ENCODE results near the gene MYO18A.

The MYO18A gene

GRCh38 chr17:29119265-29119664 is 60.9 kb downstream of the MYO18A start:
- Histone ChIP-seq H3K9me3 (ENCODE audit: control insufficient read depth in 1 of 2, low read length in 2 of 2) (no peaks in the 10 kb centered on the region), H3K36me3 (ENCODE audit: control insufficient read depth in 1 of 2, insufficient read depth in 2 of 2, low read length in 2 of 2) (peaks cover 24 to 63% of the 10 kb centered on the region in 2 donors), H3K27ac (ENCODE audit: low read length) (no peak overlapping the region), H3K27me3 (ENCODE audit: low read depth, low read length) (no peaks in the 10 kb centered on the region), H3K4me1 (ENCODE audit: control insufficient read depth in 1 of 2, insufficient read depth in 2 of 2, low read length in 2 of 2) (peaks cover 0 to 2% of the 10 kb centered on the region in 2 donors), H3K4me3 (ENCODE audit: low read depth in 1 of 2, low read length in 2 of 2) (no peak overlapping the region)

- Histone ChIP-seq H3K4me1 (ENCODE audit: control insufficient read depth in 1 of 2, insufficient read depth in 2 of 2, low read length in 2 of 2) (peaks cover 0 to 3% of the 10 kb centered on the region in 2 donors), H3K27ac (ENCODE audit: low read length) (no peak overlapping the region), H3K4me3 (ENCODE audit: low read depth in 1 of 2, low read length in 2 of 2) (no peak overlapping the region), H3K9me3 (ENCODE audit: control insufficient read depth in 1 of 2, low read length in 2 of 2) (no peaks in the 10 kb centered on the region), H3K27me3 (ENCODE audit: low read depth, low read length) (no peaks in the 10 kb centered on the region), H3K36me3 (ENCODE audit: control insufficient read depth in 1 of 2, insufficient read depth in 2 of 2, low read length in 2 of 2) (peaks cover 30 to 81% of the 10 kb centered on the region in 2 donors)
These were observed 63.1 kb downstream of the MYO18A start for GRCh38 chr17:29116804-29117753.

GRCh38 chr17:29115961-29116803 is 64.0 kb downstream of the MYO18A start:
- Histone ChIP-seq H3K9me3 (ENCODE audit: control insufficient read depth in 1 of 2, low read length in 2 of 2) (no peaks in the 10 kb centered on the region), H3K36me3 (ENCODE audit: control insufficient read depth in 1 of 2, insufficient read depth in 2 of 2, low read length in 2 of 2) (peaks cover 30 to 77% of the 10 kb centered on the region in 2 donors), H3K4me1 (ENCODE audit: control insufficient read depth in 1 of 2, insufficient read depth in 2 of 2, low read length in 2 of 2) (peaks cover 0 to 8% of the 10 kb centered on the region in 2 donors), H3K27ac (ENCODE audit: low read length) (no peak overlapping the region), H3K27me3 (ENCODE audit: low read depth, low read length) (no peaks in the 10 kb centered on the region), H3K4me3 (ENCODE audit: low read depth in 1 of 2, low read length in 2 of 2) (no peak overlapping the region)

- no peaks in the 10 kb centered on the region for H3K9me3 ChIP-seq (ENCODE audit: control insufficient read depth in 1 of 2, low read length in 2 of 2)
- no peaks in the 10 kb centered on the region for H3K27me3 ChIP-seq (ENCODE audit: low read depth, low read length)
- peaks cover 0 to 8% of the 10 kb centered on the region in 2 donors for H3K4me1 ChIP-seq (ENCODE audit: control insufficient read depth in 1 of 2, insufficient read depth in 2 of 2, low read length in 2 of 2)
- H3K4me3 ChIP-seq (ENCODE audit: low read depth in 1 of 2, low read length in 2 of 2) = no peak overlapping the region
- peaks cover 25 to 77% of the 10 kb centered on the region in 2 donors for H3K36me3 ChIP-seq (ENCODE audit: control insufficient read depth in 1 of 2, insufficient read depth in 2 of 2, low read length in 2 of 2)
- no peak overlapping the region for H3K27ac ChIP-seq (ENCODE audit: low read length)
These were observed 64.8 kb downstream of the MYO18A start for GRCh38 chr17:29115435-29115834.

GRCh38 chr17:29114141-29114540 is 66.1 kb downstream of the MYO18A start:
- Histone ChIP-seq H3K4me3 (ENCODE audit: low read depth in 1 of 2, low read length in 2 of 2) (no peak overlapping the region), H3K4me1 (ENCODE audit: control insufficient read depth in 1 of 2, insufficient read depth in 2 of 2, low read length in 2 of 2) (peaks cover 0 to 8% of the 10 kb centered on the region in 2 donors), H3K9me3 (ENCODE audit: control insufficient read depth in 1 of 2, low read length in 2 of 2) (no peaks in the 10 kb centered on the region), H3K27ac (ENCODE audit: low read length) (no peak overlapping the region), H3K36me3 (ENCODE audit: control insufficient read depth in 1 of 2, insufficient read depth in 2 of 2, low read length in 2 of 2) (peaks cover 17 to 81% of the 10 kb centered on the region in 2 donors), H3K27me3 (ENCODE audit: low read depth, low read length) (no peaks in the 10 kb centered on the region)

- H3K27me3 ChIP-seq (ENCODE audit: low read depth, low read length) = no peaks in the 10 kb centered on the region
- H3K36me3 ChIP-seq (ENCODE audit: control insufficient read depth in 1 of 2, insufficient read depth in 2 of 2, low read length in 2 of 2) = peaks cover 17 to 80% of the 10 kb centered on the region in 2 donors
- no peaks in the 10 kb centered on the region for H3K9me3 ChIP-seq (ENCODE audit: control insufficient read depth in 1 of 2, low read length in 2 of 2)
- peaks cover 0 to 8% of the 10 kb centered on the region in 2 donors for H3K4me1 ChIP-seq (ENCODE audit: control insufficient read depth in 1 of 2, insufficient read depth in 2 of 2, low read length in 2 of 2)
- no peak overlapping the region for H3K27ac ChIP-seq (ENCODE audit: low read length)
- no peak overlapping the region for H3K4me3 ChIP-seq (ENCODE audit: low read depth in 1 of 2, low read length in 2 of 2)
These were observed 66.9 kb downstream of the MYO18A start for GRCh38 chr17:29113334-29113733.

GRCh38 chr17:29112771-29113295 is 67.4 kb downstream of the MYO18A start:
- H3K27ac ChIP-seq (ENCODE audit: low read length) = no peak overlapping the region
- no peak overlapping the region for H3K4me3 ChIP-seq (ENCODE audit: low read depth in 1 of 2, low read length in 2 of 2)
- peaks cover 0 to 8% of the 10 kb centered on the region in 2 donors for H3K4me1 ChIP-seq (ENCODE audit: control insufficient read depth in 1 of 2, insufficient read depth in 2 of 2, low read length in 2 of 2)
- H3K36me3 ChIP-seq (ENCODE audit: control insufficient read depth in 1 of 2, insufficient read depth in 2 of 2, low read length in 2 of 2) = peaks cover 17 to 79% of the 10 kb centered on the region in 2 donors
- H3K9me3 ChIP-seq (ENCODE audit: control insufficient read depth in 1 of 2, low read length in 2 of 2) = no peaks in the 10 kb centered on the region
- H3K27me3 ChIP-seq (ENCODE audit: low read depth, low read length) = no peaks in the 10 kb centered on the region

GRCh38 chr17:29111816-29112499 is 68.2 kb downstream of the MYO18A start:
- Histone ChIP-seq H3K27ac (ENCODE audit: low read length) (no peak overlapping the region), H3K4me3 (ENCODE audit: low read depth in 1 of 2, low read length in 2 of 2) (no peak overlapping the region), H3K9me3 (ENCODE audit: control insufficient read depth in 1 of 2, low read length in 2 of 2) (no peaks in the 10 kb centered on the region), H3K36me3 (ENCODE audit: control insufficient read depth in 1 of 2, insufficient read depth in 2 of 2, low read length in 2 of 2) (peaks cover 20 to 75% of the 10 kb centered on the region in 2 donors), H3K4me1 (ENCODE audit: control insufficient read depth in 1 of 2, insufficient read depth in 2 of 2, low read length in 2 of 2) (peaks cover 0 to 8% of the 10 kb centered on the region in 2 donors), H3K27me3 (ENCODE audit: low read depth, low read length) (no peaks in the 10 kb centered on the region)

- no peaks in the 10 kb centered on the region for H3K9me3 ChIP-seq (ENCODE audit: control insufficient read depth in 1 of 2, low read length in 2 of 2)
- H3K27ac ChIP-seq (ENCODE audit: low read length) = no peak overlapping the region
- H3K4me1 ChIP-seq (ENCODE audit: control insufficient read depth in 1 of 2, insufficient read depth in 2 of 2, low read length in 2 of 2) = peaks cover 0 to 8% of the 10 kb centered on the region in 2 donors
- H3K36me3 ChIP-seq (ENCODE audit: control insufficient read depth in 1 of 2, insufficient read depth in 2 of 2, low read length in 2 of 2) = peaks cover 29 to 79% of the 10 kb centered on the region in 2 donors
- no peak overlapping the region for H3K4me3 ChIP-seq (ENCODE audit: low read depth in 1 of 2, low read length in 2 of 2)
- H3K27me3 ChIP-seq (ENCODE audit: low read depth, low read length) = no peaks in the 10 kb centered on the region
These were observed 69.8 kb downstream of the MYO18A start for GRCh38 chr17:29110372-29110757.

- H3K4me1 ChIP-seq (ENCODE audit: control insufficient read depth in 1 of 2, insufficient read depth in 2 of 2, low read length in 2 of 2) = peaks cover 0 to 8% of the 10 kb centered on the region in 2 donors
- H3K27ac ChIP-seq (ENCODE audit: low read length) = no peak overlapping the region
- H3K9me3 ChIP-seq (ENCODE audit: control insufficient read depth in 1 of 2, low read length in 2 of 2) = no peaks in the 10 kb centered on the region
- H3K4me3 ChIP-seq (ENCODE audit: low read depth in 1 of 2, low read length in 2 of 2) = no peak overlapping the region
- peaks cover 29 to 78% of the 10 kb centered on the region in 2 donors for H3K36me3 ChIP-seq (ENCODE audit: control insufficient read depth in 1 of 2, insufficient read depth in 2 of 2, low read length in 2 of 2)
- no peaks in the 10 kb centered on the region for H3K27me3 ChIP-seq (ENCODE audit: low read depth, low read length)
These were observed 70.5 kb downstream of the MYO18A start for GRCh38 chr17:29109477-29110371.
